ENCODE measurements around the gene GPC3. TPM values are rescaled to one million over a fixed set of nuclear protein-coding genes. Genes with fewer than 3 reads are reported as not detected.
"Not testable (repeated sequence)": the region's sequence is repeated elsewhere in the genome, so short reads cannot be mapped to it uniquely, and the experiment has no call there.

The GPC3 gene
- total RNA-seq, 1 experiment from 2014 or later, result 0.24 TPM

GRCh38 chrX:133630362-133630761 lies 355.0 kb downstream of the GPC3 start:
- no peak for TF ChIP-seq EZH2 (IDR thresholded peaks at IDR 0.05; ENCODE audit: borderline replicate concordance, low read depth, low read length, poor library complexity, severe bottlenecking)
- TF ChIP-seq CTCF (conservative IDR thresholded peaks at IDR 0.05; ENCODE audit: low read depth, low read length), result no peak
- no peak for DNase-seq (ENCODE audit: low spot score)
- H3K9me3 ChIP-seq (ENCODE audit: low read depth, low read length, poor library complexity, severe bottlenecking), result no peaks in the 10 kb centered on the region
- BruUV-seq (replicated peaks), result no TSS peak
- intact Hi-C loops (cut with micrococcal nuclease; ENCODE audit: unreplicated experiment), result no loop called here
- H3K36me3 ChIP-seq (ENCODE audit: insufficient read depth, low read length, poor library complexity, severe bottlenecking), result no peaks in the 10 kb centered on the region
- no peaks in the 10 kb centered on the region for H3K27me3 ChIP-seq (replicated peaks; ENCODE audit: insufficient read depth, low read depth, low read length, poor library complexity)
- no peak overlapping the region for H3K4me3 ChIP-seq (ENCODE audit: low read depth, low read length, poor library complexity, severe bottlenecking)
- no peaks in the 10 kb centered on the region for H3K4me1 ChIP-seq (ENCODE audit: insufficient read depth, low read length, poor library complexity, severe bottlenecking)
- H3K27ac ChIP-seq (ENCODE audit: low read depth, low read length, poor library complexity, severe bottlenecking), result no peak overlapping the region
- ChIA-PET CTCF (no interaction called here), POLR2A (ENCODE audit: low non-redundant PET) (no interaction called here)

GRCh38 chrX:133627673-133628072 lies 357.7 kb downstream of the GPC3 start:
- Histone ChIP-seq H3K9me3 (ENCODE audit: low read depth, low read length, poor library complexity, severe bottlenecking) (no peaks in the 10 kb centered on the region), H3K4me1 (ENCODE audit: insufficient read depth, low read length, poor library complexity, severe bottlenecking) (no peaks in the 10 kb centered on the region), H3K4me3 (ENCODE audit: low read depth, low read length, poor library complexity, severe bottlenecking) (no peak overlapping the region), H3K27ac (ENCODE audit: low read depth, low read length, poor library complexity, severe bottlenecking) (no peak overlapping the region), H3K36me3 (ENCODE audit: insufficient read depth, low read length, poor library complexity, severe bottlenecking) (no peaks in the 10 kb centered on the region), H3K27me3 (replicated peaks; ENCODE audit: insufficient read depth, low read depth, low read length, poor library complexity) (no peaks in the 10 kb centered on the region)
- TF ChIP-seq EZH2 (IDR thresholded peaks at IDR 0.05; ENCODE audit: borderline replicate concordance, low read depth, low read length, poor library complexity, severe bottlenecking) (no peak), CTCF (conservative IDR thresholded peaks at IDR 0.05; ENCODE audit: low read depth, low read length) (no peak)
- ChIA-PET CTCF (no interaction called here), POLR2A (ENCODE audit: low non-redundant PET) (no interaction called here)
- BruUV-seq (replicated peaks), result no TSS peak
- intact Hi-C loops (cut with micrococcal nuclease; ENCODE audit: unreplicated experiment), result no loop called here
- DNase-seq (ENCODE audit: low spot score), result no peak

GRCh38 chrX:133621384-133621783 lies 364.0 kb downstream of the GPC3 start:
- DNase-seq (ENCODE audit: low spot score); H3K27ac ChIP-seq (ENCODE audit: low read depth, low read length, poor library complexity, severe bottlenecking); H3K27me3 ChIP-seq (replicated peaks; ENCODE audit: insufficient read depth, low read depth, low read length, poor library complexity); H3K36me3 ChIP-seq (ENCODE audit: insufficient read depth, low read length, poor library complexity, severe bottlenecking); BruUV-seq (replicated peaks); H3K9me3 ChIP-seq (ENCODE audit: low read depth, low read length, poor library complexity, severe bottlenecking); H3K4me3 ChIP-seq (ENCODE audit: low read depth, low read length, poor library complexity, severe bottlenecking); POLR2A ChIA-PET (ENCODE audit: low non-redundant PET); intact Hi-C loops (cut with micrococcal nuclease; ENCODE audit: unreplicated experiment); CTCF ChIA-PET; H3K4me1 ChIP-seq (ENCODE audit: insufficient read depth, low read length, poor library complexity, severe bottlenecking): not testable (repeated sequence)

GRCh38 chrX:133611676-133612075 lies 373.7 kb downstream of the GPC3 start:
- H3K9me3 ChIP-seq (ENCODE audit: low read depth, low read length, poor library complexity, severe bottlenecking), result no peaks in the 10 kb centered on the region
- H3K36me3 ChIP-seq (ENCODE audit: insufficient read depth, low read length, poor library complexity, severe bottlenecking), result no peaks in the 10 kb centered on the region
- no peaks in the 10 kb centered on the region for H3K4me1 ChIP-seq (ENCODE audit: insufficient read depth, low read length, poor library complexity, severe bottlenecking)
- ChIA-PET CTCF (no interaction called here), POLR2A (ENCODE audit: low non-redundant PET) (no interaction called here)
- H3K27me3 ChIP-seq (replicated peaks; ENCODE audit: insufficient read depth, low read depth, low read length, poor library complexity), result no peaks in the 10 kb centered on the region
- H3K27ac ChIP-seq (ENCODE audit: low read depth, low read length, poor library complexity, severe bottlenecking), result no peak overlapping the region
- no peak overlapping the region for H3K4me3 ChIP-seq (ENCODE audit: low read depth, low read length, poor library complexity, severe bottlenecking)
- intact Hi-C loops (cut with micrococcal nuclease; ENCODE audit: unreplicated experiment), result no loop called here
- BruUV-seq (replicated peaks), result no TSS peak
- no peak for TF ChIP-seq EZH2 (IDR thresholded peaks at IDR 0.05; ENCODE audit: borderline replicate concordance, low read depth, low read length, poor library complexity, severe bottlenecking)
- TF ChIP-seq CTCF (conservative IDR thresholded peaks at IDR 0.05; ENCODE audit: low read depth, low read length), result no peak
- DNase-seq (ENCODE audit: low spot score), result no peak
